OCI-LY3 (cell line): ENCODE measurements around the gene DYRK1A.

ENCODE experiments used
- EZH2phosphoT487 ChIP-seq: fragments of 200-600 bp; shearing (Covaris generic); IDR thresholded peaks from 2 replicates; pipeline ENCODE4 v1.6.1; 2018; ENCODE audit warnings: antibody characterized with exemption, mixed run types, low read depth
- TF ChIP-seq, protein P1 (sequence below): fragments of 200-600, 300-600 bp; sonication (generic); IDR thresholded peaks from 2 replicates; pipeline ENCODE4 v1.5.1; 2014; ENCODE audit warnings: antibody characterized with exemption, low read length, low read depth

DNA sequence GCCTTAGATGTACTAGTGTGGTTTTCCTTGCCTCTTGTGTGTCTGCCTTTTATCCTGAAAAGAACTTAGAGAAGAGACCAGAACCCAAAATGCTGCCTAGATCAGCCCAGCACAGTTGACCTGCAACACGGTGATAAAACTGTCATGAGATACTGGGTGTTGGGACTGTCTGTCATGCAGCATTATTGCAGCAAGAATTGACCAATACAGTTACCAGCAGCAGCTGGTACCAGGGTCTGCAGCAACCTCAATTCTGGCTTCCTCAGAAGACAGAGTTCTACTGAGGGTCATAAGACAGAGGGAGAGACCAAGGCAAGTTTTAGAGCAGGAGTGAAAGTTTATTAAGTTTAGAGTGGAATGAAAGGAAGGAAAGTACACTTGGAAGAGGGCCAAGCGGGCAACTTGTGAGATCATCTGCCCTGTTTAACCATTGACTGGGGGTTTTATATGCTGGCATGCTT is 182.0 kb downstream of the DYRK1A start:
- TF ChIP-seq EZH2phosphoT487 = no peak
- TF ChIP-seq, protein P1, sequence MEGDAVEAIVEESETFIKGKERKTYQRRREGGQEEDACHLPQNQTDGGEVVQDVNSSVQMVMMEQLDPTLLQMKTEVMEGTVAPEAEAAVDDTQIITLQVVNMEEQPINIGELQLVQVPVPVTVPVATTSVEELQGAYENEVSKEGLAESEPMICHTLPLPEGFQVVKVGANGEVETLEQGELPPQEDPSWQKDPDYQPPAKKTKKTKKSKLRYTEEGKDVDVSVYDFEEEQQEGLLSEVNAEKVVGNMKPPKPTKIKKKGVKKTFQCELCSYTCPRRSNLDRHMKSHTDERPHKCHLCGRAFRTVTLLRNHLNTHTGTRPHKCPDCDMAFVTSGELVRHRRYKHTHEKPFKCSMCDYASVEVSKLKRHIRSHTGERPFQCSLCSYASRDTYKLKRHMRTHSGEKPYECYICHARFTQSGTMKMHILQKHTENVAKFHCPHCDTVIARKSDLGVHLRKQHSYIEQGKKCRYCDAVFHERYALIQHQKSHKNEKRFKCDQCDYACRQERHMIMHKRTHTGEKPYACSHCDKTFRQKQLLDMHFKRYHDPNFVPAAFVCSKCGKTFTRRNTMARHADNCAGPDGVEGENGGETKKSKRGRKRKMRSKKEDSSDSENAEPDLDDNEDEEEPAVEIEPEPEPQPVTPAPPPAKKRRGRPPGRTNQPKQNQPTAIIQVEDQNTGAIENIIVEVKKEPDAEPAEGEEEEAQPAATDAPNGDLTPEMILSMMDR = no peak
